Colonic mucosa (tissue), 4 donors: ENCODE measurements around the gene FBP2. TPM values are rescaled to one million over a fixed set of nuclear protein-coding genes. Genes with fewer than 3 reads are reported as not detected.

ENCODE experiments used
- DNase-seq: peaks from one replicate; pipeline ENCODE4 v3.0.0-alpha.2; 2020
- H3K27ac ChIP-seq: fragments of 200-600 bp; one replicate; pipeline ENCODE4 v1.8.0; 2021
- H3K27me3 ChIP-seq: fragments of 200-600 bp; one replicate; pipeline ENCODE4 v1.8.0; 2021
- H3K36me3 ChIP-seq: fragments of 200-600 bp; one replicate; pipeline ENCODE4 v1.8.0; 2021
- H3K4me1 ChIP-seq: fragments of 200-600 bp; one replicate; pipeline ENCODE4 v1.8.0; 2021; ENCODE audit warnings: mild to moderate bottlenecking
- H3K4me3 ChIP-seq: fragments of 200-600 bp; one replicate; pipeline ENCODE4 v1.8.0; 2021
- H3K9ac ChIP-seq, 2 donors: one replicate each; pipeline ENCODE4 v1.7.0; 2013; ENCODE audit warnings: control low read depth in 2 of 2, low read depth in 2 of 2, low read length in 2 of 2
- H3K9me3 ChIP-seq: fragments of 200-600 bp; one replicate; pipeline ENCODE4 v1.8.0; 2021
- CTCF ChIP-seq: fragments of 200-600 bp; IDR thresholded peaks from one replicate; pipeline ENCODE4 v1.8.0; 2022; ENCODE audit warnings: antibody characterized with exemption, mild to moderate bottlenecking
- intact Hi-C: fragments of 100-400 bp; cut with DNase I; formaldehyde crosslinking; loops from one replicate; pipeline ENCODE4 v1.14.1; 2022
- total RNA-seq, 2 donors: library from RNA; stranded (reverse); fragmentation: NEBNext Ultra II Directional in 1 of 2; extraction: Animal tissue kit (Norgen Biotek cat#: 25700) in 1 of 2; gene quantifications; one replicate each; pipeline ENCODE4 v1.2.1, GENCODE V29; 2021
- donor health status: healthy.
- donor health status: DM: no; HTN: no; CAD: no.
- donor health status: DM: no; HTN: no; CAD: no.

Gene FBP2
- total RNA-seq, 2 donors from 2014 or later, result not detected

- Histone ChIP-seq H3K27ac (peak overlapping the region; percentile 78), H3K27me3 (no peaks in the 10 kb centered on the region), H3K4me3 (no peak overlapping the region), H3K36me3 (no peaks in the 10 kb centered on the region), H3K9ac (peak overlapping the region; percentile 13 to 91), H3K9me3 (no peaks in the 10 kb centered on the region), H3K4me1 (peaks cover 16% of the 10 kb centered on the region)
- DNase-seq, result no peak
- no peak for TF ChIP-seq CTCF
- intact Hi-C loops, result no loop called here
These were observed 13.7 kb upstream of the FBP2 start for GRCh38 chr9:94607423-94607691.

GRCh38 chr9:94606646-94607422 is 13.2 kb upstream of the FBP2 start:
- peak; percentile 80 for DNase-seq
- no peaks in the 10 kb centered on the region for H3K36me3 ChIP-seq
- H3K9me3 ChIP-seq, result no peaks in the 10 kb centered on the region
- no peaks in the 10 kb centered on the region for H3K27me3 ChIP-seq
- intact Hi-C loops, result no loop called here
- peaks cover 12% of the 10 kb centered on the region for H3K4me1 ChIP-seq
- no peak for TF ChIP-seq CTCF
- peak overlapping the region; percentile 78 for H3K27ac ChIP-seq
- H3K4me3 ChIP-seq, result no peak overlapping the region
- peak overlapping the region in 1 of 2 donors; percentile 91 for H3K9ac ChIP-seq

GRCh38 chr9:94603259-94604160 is 9.9 kb upstream of the FBP2 start:
- Histone ChIP-seq H3K4me1 (peaks cover 9% of the 10 kb centered on the region), H3K36me3 (no peaks in the 10 kb centered on the region), H3K27ac (peak overlapping the region; percentile 50), H3K9ac (peak overlapping the region in 1 of 2 donors; percentile 52), H3K4me3 (no peak overlapping the region), H3K9me3 (no peaks in the 10 kb centered on the region), H3K27me3 (no peaks in the 10 kb centered on the region)
- TF ChIP-seq CTCF, result peak; percentile 71
- intact Hi-C loops, result loop anchor here (5.0 kb wide), 1 partner anchor 51 kb away; no protein-coding TSS in a partner anchor
- peak; percentile 93 for DNase-seq

GRCh38 chr9:94602666-94603065 is 9.0 kb upstream of the FBP2 start:
- DNase-seq, result no peak
- Histone ChIP-seq H3K27ac (no peak overlapping the region), H3K4me1 (peaks cover 9% of the 10 kb centered on the region), H3K36me3 (no peaks in the 10 kb centered on the region), H3K9me3 (no peaks in the 10 kb centered on the region), H3K4me3 (no peak overlapping the region), H3K9ac (no peak overlapping the region), H3K27me3 (no peaks in the 10 kb centered on the region)
- TF ChIP-seq CTCF, result no peak
- intact Hi-C loops, result loop anchor here (5.0 kb wide), 1 partner anchor 50 kb away; no protein-coding TSS in a partner anchor

- Histone ChIP-seq H3K9ac (peak overlapping the region in 1 of 2 donors; percentile 1), H3K27ac (peak overlapping the region; percentile 9), H3K27me3 (no peaks in the 10 kb centered on the region), H3K4me3 (no peak overlapping the region), H3K9me3 (no peaks in the 10 kb centered on the region), H3K4me1 (no peaks in the 10 kb centered on the region), H3K36me3 (no peaks in the 10 kb centered on the region)
- no peak for TF ChIP-seq CTCF
- DNase-seq, result no peak
- intact Hi-C loops, result loop anchor here (5.0 kb wide), 1 partner anchor 48 kb away; no protein-coding TSS in a partner anchor
These were observed 7.1 kb upstream of the FBP2 start for GRCh38 chr9:94600715-94601114.
